Activated CD4-positive, CD25-positive, alpha-beta regulatory T cell treated with anti-CD3 and anti-CD28 coated beads, Interleukin-2, amount 50 U/mL, for 72 hours (primary cell): ENCODE results near the gene SLC2A6.
"Not testable (repeated sequence)": the region's sequence is repeated elsewhere in the genome, so short reads cannot be mapped to it uniquely, and the experiment has no call there.

Source experiments
- DNase-seq: peaks from one replicate; pipeline ENCODE4 v3.0.0; 2021

The SLC2A6 gene

GRCh38 chr9:133459476-133460404 lies 19.2 kb downstream of the SLC2A6 start, which contains the start of gene CACFD1:
Gene CACFD1 (plus strand): TSS chr9:133459978. CDS start chr9:133460067, 89 bp downstream.
- peak; percentile 93 for DNase-seq

GRCh38 chr9:133458643-133459312 lies 20.1 kb downstream of the SLC2A6 start:
- no peak for DNase-seq

- no peak for DNase-seq
Measured at GRCh38 chr9:133457748-133458147, 21.2 kb downstream of the SLC2A6 start.

- no peak for DNase-seq
Measured at GRCh38 chr9:133457233-133457632, 21.7 kb downstream of the SLC2A6 start.

DNA sequence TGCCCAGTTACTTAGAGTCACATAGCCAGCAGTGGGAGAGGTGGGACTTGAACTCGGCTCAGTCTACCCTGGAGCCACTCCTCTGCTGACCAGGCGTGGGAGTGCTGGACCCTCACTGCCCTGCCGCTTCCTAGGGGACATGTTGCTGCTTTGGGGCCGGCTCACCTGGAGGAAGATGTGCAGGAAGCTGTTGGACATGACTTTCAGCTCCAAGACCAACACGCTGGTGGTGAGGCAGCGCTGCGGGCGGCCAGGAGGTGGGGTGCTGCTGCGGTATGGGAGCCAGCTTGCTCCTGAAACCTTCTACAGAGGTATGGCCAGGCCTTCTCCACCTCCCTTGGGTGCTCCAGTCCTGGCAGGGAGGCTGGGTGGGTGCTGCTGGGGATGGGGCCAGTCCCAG lies 22.5 kb downstream of the SLC2A6 start:
- DNase-seq = no peak

DNA sequence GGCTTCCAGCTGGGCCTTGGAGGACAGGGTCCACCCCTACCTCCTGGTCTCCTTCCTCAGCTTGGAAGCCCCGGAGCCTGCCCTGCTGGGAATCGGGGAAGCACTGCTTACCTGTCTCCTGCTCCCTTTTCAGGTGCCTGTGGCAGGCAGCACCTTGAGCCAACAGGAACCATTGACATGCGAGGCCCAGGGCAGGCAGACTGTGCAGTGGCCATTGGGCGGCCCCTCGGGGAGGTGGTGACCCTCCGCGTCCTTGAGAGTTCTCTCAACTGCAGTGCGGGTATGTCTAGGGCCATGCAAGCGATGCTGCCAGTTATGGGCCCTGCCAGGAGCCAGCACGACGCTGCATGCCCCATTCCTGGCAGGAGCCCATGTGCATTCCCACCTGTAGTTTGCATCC lies 23.0 kb downstream of the SLC2A6 start:
- DNase-seq = no peak

- DNase-seq = no peak
Measured at GRCh38 chr9:133454943-133455673, 23.8 kb downstream of the SLC2A6 start.

DNA sequence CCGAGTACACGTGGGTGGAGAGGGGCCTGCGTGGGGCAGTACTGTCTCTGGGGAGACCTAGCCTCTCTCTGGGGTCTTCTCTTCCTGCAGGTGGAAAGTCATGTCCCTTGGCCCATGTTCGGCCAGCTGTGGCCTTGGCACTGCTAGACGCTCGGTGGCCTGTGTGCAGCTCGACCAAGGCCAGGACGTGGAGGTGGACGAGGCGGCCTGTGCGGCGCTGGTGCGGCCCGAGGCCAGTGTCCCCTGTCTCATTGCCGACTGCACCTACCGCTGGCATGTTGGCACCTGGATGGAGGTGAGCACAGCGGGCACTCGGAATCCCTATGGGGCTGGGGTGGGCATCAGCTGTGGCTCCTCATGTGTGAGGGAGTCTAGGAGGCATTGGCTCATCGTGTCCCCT lies 24.6 kb downstream of the SLC2A6 start:
- DNase-seq = no peak

- no peak for DNase-seq
Measured at GRCh38 chr9:133453651-133454050, 25.2 kb downstream of the SLC2A6 start.

GRCh38 chr9:133452562-133452961 lies 26.3 kb downstream of the SLC2A6 start:
- no peak for DNase-seq

DNA sequence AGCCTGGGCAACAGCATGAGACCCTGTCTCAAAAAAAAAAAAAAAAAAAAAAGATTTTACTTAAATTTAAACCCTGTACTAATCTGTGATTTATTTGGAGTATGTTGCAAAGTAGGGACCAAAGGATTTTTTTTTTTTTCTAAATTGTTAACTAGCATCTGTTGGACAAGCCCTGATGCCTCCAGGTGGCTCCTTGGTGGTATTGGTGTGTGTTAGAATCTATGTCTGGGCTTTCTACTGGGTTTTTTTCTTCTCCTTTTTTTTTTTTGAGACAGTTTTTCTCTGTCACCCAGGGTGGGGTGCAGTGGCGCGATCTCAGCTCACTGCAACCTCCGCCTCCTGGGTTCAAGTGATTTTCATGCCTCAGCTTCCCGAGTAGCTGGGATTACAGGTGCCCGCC lies 27.0 kb downstream of the SLC2A6 start:
- not testable (repeated sequence) for DNase-seq

GRCh38 chr9:133449760-133450159 lies 29.1 kb downstream of the SLC2A6 start:
- DNase-seq = no peak

DNA sequence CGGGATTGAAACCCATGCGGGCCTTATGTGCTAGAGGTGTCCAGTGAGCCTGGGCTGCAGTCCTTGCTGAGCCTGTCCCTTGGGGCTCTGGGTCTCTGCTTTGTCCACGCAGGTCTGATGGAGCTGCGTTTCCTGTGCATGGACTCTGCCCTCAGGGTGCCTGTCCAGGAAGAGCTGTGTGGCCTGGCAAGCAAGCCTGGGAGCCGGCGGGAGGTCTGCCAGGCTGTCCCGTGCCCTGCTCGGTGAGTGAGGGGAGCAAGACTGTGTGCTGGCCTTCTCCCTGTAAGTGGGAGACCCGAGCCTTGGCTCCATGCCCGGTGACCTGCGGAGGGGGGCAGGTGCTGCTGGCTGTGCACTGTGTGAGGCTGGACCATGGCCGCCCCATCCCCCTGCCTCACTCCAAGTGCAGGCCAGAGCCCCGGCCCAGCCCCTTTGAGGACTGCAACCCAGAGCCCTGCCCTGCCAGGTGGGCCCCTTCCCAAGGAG lies 30.4 kb downstream of the SLC2A6 start:
- DNase-seq = no peak

DNA sequence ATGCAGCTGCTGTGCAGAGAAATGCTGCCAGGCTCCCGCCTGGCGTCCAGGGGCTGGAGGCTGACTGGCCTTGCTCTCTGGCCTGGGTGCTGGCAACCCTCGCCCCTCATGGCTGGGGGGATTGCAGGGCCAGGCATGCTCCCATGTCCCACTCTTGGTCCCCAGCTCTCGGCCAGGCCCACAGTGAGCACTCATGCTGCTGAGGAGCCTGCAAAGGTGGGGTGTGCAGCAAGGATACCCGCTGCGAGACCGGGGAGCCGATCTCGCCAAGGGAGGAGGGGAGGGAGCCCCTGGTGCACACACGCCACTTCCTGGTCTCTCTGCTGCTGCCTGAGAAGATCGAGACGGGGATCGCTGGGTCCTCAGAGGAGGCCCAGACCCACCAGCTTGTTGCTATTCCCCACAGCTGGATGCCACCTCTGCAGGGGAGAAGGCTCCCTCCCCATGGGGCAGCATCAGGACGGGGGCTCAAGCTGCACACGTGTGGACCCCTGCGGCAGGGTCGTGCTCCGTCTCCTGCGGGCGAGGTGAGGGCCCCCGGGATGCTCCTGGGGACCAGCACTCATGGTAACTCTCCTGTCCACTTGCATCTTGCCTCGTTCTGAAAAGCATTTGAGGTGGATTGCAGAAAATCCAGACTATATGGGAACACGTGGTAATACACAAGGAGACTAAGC lies 33.5 kb downstream of the SLC2A6 start:
- DNase-seq = no peak

DNA sequence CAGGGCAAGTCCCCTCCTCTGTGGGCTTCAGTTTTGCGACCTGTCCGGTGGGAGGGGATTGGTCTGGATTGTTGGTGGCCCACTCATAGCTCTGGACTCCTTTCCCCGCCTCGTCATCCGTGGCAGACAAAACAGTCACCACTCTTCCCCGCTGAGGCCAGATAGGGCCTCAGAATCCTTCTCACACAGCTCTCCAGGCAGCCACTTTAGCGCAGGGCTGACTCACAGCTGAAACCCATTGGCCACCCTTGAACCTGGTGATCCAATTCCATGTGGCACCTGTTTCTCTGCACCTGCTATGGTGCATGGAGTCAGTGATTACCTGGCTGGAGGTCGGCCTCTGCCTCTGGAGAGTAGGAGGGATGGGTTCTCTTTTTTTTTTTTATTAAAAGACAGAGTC lies 34.9 kb downstream of the SLC2A6 start:
- no peak for DNase-seq

GRCh38 chr9:133443248-133443647 lies 35.7 kb downstream of the SLC2A6 start:
- no peak for DNase-seq

- DNase-seq = no peak
Measured at GRCh38 chr9:133441571-133441970, 37.3 kb downstream of the SLC2A6 start.

DNA sequence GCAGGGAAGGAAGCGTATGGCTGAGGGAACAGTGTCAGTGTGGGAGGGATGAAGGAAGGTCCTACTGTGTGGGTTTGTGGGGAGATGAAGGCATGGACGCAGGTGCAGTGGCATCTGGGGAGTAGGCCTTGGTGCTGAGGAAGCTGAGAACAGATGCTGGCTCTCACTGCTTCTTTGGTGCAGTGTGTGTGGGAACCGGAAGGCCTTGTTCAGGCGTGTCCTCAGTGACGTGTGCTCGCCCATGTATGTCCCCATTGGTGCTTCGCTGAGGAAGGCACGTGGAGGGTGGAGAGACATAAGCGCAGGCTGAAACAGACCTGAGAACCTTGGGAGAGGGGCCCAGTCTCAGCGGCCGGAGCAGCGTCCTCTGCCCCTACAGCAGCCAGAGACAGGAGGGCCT lies 38.0 kb downstream of the SLC2A6 start:
- no peak for DNase-seq

DNA sequence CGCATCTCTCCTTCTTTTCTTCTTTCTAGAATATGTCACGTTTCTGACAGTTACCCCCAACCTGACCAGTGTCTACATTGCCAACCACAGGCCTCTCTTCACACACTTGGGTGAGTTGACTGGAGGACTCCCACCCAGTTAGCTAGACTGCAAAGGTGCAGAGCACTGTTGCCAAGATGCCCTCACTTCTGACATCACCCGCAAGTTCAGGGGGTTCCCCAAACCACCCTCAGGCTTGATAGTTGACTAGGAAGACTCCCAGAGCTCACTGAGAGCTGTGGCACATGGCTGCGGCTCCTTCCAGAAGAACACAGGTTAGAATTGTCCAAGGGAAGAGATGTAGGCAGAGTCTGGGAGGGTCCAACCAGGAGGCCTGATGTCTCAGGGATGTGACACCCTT lies 39.6 kb downstream of the SLC2A6 start:
- DNase-seq = no peak

- DNase-seq = no peak
Measured at GRCh38 chr9:133437753-133438531, 41.0 kb downstream of the SLC2A6 start.

DNA sequence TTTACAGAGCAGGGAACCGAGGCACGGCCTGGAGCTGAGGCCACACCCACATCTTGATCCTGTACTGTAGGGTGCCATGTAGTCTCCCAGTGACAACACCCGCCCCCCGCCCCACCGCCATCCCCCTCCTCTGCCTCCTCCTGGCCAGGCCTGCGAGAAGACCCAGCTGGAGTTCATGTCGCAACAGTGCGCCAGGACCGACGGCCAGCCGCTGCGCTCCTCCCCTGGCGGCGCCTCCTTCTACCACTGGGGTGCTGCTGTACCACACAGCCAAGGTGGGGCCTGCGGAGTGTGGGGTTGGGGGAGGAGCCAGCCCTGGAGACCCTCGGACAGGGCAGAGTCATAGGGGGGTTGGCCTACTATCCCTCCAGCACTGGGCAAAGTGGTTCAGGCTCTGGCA lies 42.2 kb downstream of the SLC2A6 start:
- DNase-seq = no peak

DNA sequence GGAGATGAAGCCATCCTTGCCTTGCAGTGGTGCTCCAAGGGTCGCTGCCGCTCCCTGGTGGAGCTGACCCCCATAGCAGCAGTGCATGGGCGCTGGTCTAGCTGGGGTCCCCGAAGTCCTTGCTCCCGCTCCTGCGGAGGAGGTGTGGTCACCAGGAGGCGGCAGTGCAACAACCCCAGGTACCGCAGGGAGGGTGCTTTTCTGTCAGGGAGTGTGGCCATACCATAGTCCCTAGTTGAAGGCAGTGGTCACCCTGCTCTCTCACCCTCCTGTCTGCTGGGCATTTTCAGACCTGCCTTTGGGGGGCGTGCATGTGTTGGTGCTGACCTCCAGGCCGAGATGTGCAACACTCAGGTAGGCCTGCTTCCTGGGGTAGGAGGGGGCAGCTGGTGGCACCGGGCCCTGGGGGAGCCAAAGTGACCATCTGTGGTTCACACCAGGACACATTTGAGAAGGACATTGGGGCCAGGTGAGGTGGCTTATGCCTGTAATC lies 45.5 kb downstream of the SLC2A6 start:
- DNase-seq = no peak
